Omental fat pad (tissue), 4 donors: Measurements from ENCODE around the gene TEX19. TPM values are rescaled to one million over a fixed set of nuclear protein-coding genes. Genes with fewer than 3 reads are reported as not detected.
"Not testable (repeated sequence)": the region's sequence is repeated elsewhere in the genome, so short reads cannot be mapped to it uniquely, and the experiment has no call there.

Experiments used
- ATAC-seq: fragments of 150-250 bp; one replicate; pipeline ENCODE4 v1.9.1; 2016; ENCODE audit warnings: mild to moderate bottlenecking, moderate library complexity; ENCODE audit not compliant: low FRiP score
- DNase-seq: peaks from one replicate; pipeline ENCODE4 v3.0.0-alpha.2; 2019; ENCODE audit warnings: low spot score
- CTCF ChIP-seq, 3 donors: fragments of 450-650 bp; IDR thresholded peaks; one replicate each; pipeline ENCODE4 v1.5.1; 2016 to 2017; ENCODE audit warnings: antibody characterized with exemption in 3 of 3, mild to moderate bottlenecking in 3 of 3, moderate library complexity in 2 of 3
- total RNA-seq, 4 donors: library from RNA; depleted of rRNA; stranded (reverse); fragments of >200 nt; gene quantifications; one replicate each; pipeline ENCODE4 v1.1.0, GENCODE V29; 2016

TEX19 gene
- total RNA-seq, 4 donors from 2014 or later = not detected

- no peak for ATAC-seq
- DNase-seq = no peak
- no peak for TF ChIP-seq CTCF (IDR thresholded peaks at IDR 0.05)
These were observed 47.2 kb downstream of the TEX19 start for GRCh38 chr17:82406131-82406671.

- DNase-seq = no peak
- ATAC-seq = no peak
- TF ChIP-seq CTCF (IDR thresholded peaks at IDR 0.05) = no peak
These were observed 48.2 kb downstream of the TEX19 start for GRCh38 chr17:82407255-82407654.

- ATAC-seq (no peak), DNase-seq (no peak)
- no peak for TF ChIP-seq CTCF (IDR thresholded peaks at IDR 0.05)
These were observed 49.4 kb downstream of the TEX19 start for GRCh38 chr17:82408288-82408937.

GRCh38 chr17:82408938-82409318 is 49.9 kb downstream of the TEX19 start:
- ATAC-seq = no peak

GRCh38 chr17:82410014-82410716 is 51.1 kb downstream of the TEX19 start:
- ATAC-seq (no peak), DNase-seq (no peak)
- no peak for TF ChIP-seq CTCF (IDR thresholded peaks at IDR 0.05)

More at GRCh38 chr17:82408938-82409318, 49.9 kb downstream of the TEX19 start:
- TF ChIP-seq CTCF (IDR thresholded peaks at IDR 0.05) = no peak
- DNase-seq = no peak

- DNase-seq (no peak), ATAC-seq (no peak)
- TF ChIP-seq CTCF (IDR thresholded peaks at IDR 0.05) = no peak
These were observed 52.5 kb downstream of the TEX19 start for GRCh38 chr17:82411396-82412053.

GRCh38 chr17:82412081-82412480 is 53.0 kb downstream of the TEX19 start:
- not testable (repeated sequence) for DNase-seq, ATAC-seq
